Endothelial cell of umbilical vein (primary cell): ENCODE measurements around the gene DUSP28. TPM values are rescaled to one million over a fixed set of nuclear protein-coding genes. Genes with fewer than 3 reads are reported as not detected.

Experiments used
- BruUV-seq: library from RNA; stranded (reverse); fragments of 400-500 nt; replicated peaks from 2 replicates; lab custom pipeline; 2021; lab: Mats Ljungman, UMichigan
- CTCF ChIA-PET: fragments of 300-600, 350-600 bp; sonication (Branson Sonifier 250); formaldehyde crosslinking; loops from one replicate; lab custom pipeline; 2021; ENCODE audit warnings: antibody characterized with exemption, inconsistent platforms; lab: Charles Lee
- POLR2A ChIA-PET: fragments of 300-600, 350-600 bp; sonication (Branson Sonifier 250); formaldehyde crosslinking; loops from one replicate; lab custom pipeline; 2021; ENCODE audit warnings: antibody characterized with exemption, inconsistent platforms; lab: Charles Lee
- DNase-seq: peaks from one replicate; pipeline ENCODE4 v3.0.0-alpha.2; 2011; ENCODE audit warnings: low read depth, low spot score
- FAIRE-seq: peaks from 2 replicates; lab custom pipeline; 2011; peaks lifted over from hg19 to GRCh38; lab: Jason Lieb, UNC
- H2AFZ ChIP-seq: 2 replicates; pipeline ENCODE4 v1.6.0; 2012; ENCODE audit warnings: low read depth, low read length, control low read depth, inconsistent platforms
- H3K27ac ChIP-seq: 2 replicates; pipeline ENCODE4 v1.5.1; 2011; ENCODE audit warnings: low read depth, mild to moderate bottlenecking, control low read depth, low read length, moderate library complexity; ENCODE audit not compliant: insufficient read depth
- H3K27me3 ChIP-seq, 2 experiments: 2 replicates each; pipeline versions ENCODE4 v1.6.0 to v1.6.1; 2011; ENCODE audit warnings: low read length in 2 of 2, mixed read lengths in 1 of 2; ENCODE audit not compliant: control insufficient read depth in 2 of 2, insufficient read depth in 2 of 2
- H3K36me3 ChIP-seq, 2 experiments: 2 replicates in 1 of 2; 3 replicates in 1 of 2; pipeline ENCODE4 v1.5.1; 2011; ENCODE audit warnings: low read length in 2 of 2, mild to moderate bottlenecking in 1 of 2, moderate library complexity in 1 of 2; ENCODE audit not compliant: control insufficient read depth in 2 of 2, insufficient read depth in 2 of 2; ENCODE audit errors: extremely low read depth in 1 of 2
- H3K4me1 ChIP-seq: 3 replicates; pipeline ENCODE4 v1.5.1; 2011; ENCODE audit warnings: mild to moderate bottlenecking, low read length; ENCODE audit not compliant: control insufficient read depth, insufficient read depth; ENCODE audit errors: extremely low read depth
- H3K4me2 ChIP-seq: 2 replicates; pipeline ENCODE4 v1.6.1; 2011; ENCODE audit warnings: low read length, control low read depth, mixed read lengths; ENCODE audit not compliant: insufficient read depth
- H3K4me3 ChIP-seq, 3 experiments: fragments of 200-600 bp in 1 of 3; sonication (generic), shearing (Covaris generic) in 1 of 3; replicated peaks in 1 of 3; 2 replicates each; pipeline ENCODE4 v1.5.1; 2011 to 2016; ENCODE audit warnings: control low read depth in 3 of 3, low read length in 3 of 3, mild to moderate bottlenecking in 2 of 3, inconsistent platforms in 1 of 3, low read depth in 1 of 3, moderate library complexity in 1 of 3; ENCODE audit not compliant: insufficient read depth in 1 of 3
- H3K79me2 ChIP-seq: 2 replicates; pipeline ENCODE4 v1.6.0; 2012; ENCODE audit warnings: low read length, inconsistent platforms; ENCODE audit not compliant: control insufficient read depth, insufficient read depth
- H3K9ac ChIP-seq: replicated peaks from 2 replicates; pipeline ENCODE3; 2011; ENCODE audit warnings: low read length, control low read depth; ENCODE audit not compliant: insufficient read depth; ENCODE audit errors: extremely low read depth
- H3K9me1 ChIP-seq: replicated peaks from 3 replicates; pipeline ENCODE4 v1.6.0; 2011; ENCODE audit warnings: mild to moderate bottlenecking, low read length; ENCODE audit not compliant: control insufficient read depth, insufficient read depth; ENCODE audit errors: extremely low read depth
- H3K9me3 ChIP-seq: replicated peaks from 2 replicates; pipeline ENCODE4 v1.5.1; 2012; ENCODE audit warnings: low read length, inconsistent platforms; ENCODE audit not compliant: control insufficient read depth, insufficient read depth
- H4K20me1 ChIP-seq: replicated peaks from 2 replicates; pipeline ENCODE3; 2011; ENCODE audit warnings: mild to moderate bottlenecking, low read length; ENCODE audit not compliant: control insufficient read depth, insufficient read depth; ENCODE audit errors: extremely low read depth
- EZH2 ChIP-seq: IDR thresholded peaks from 2 replicates; pipeline ENCODE4 v1.6.1; 2012; ENCODE audit warnings: borderline replicate concordance, low read depth, mild to moderate bottlenecking, moderate library complexity, low read length, inconsistent platforms; ENCODE audit not compliant: severe bottlenecking
- FOS ChIP-seq: IDR thresholded peaks from 2 replicates; pipeline ENCODE4 v1.6.1; 2011; ENCODE audit warnings: mild to moderate bottlenecking, low read length, moderate library complexity, borderline replicate concordance; ENCODE audit not compliant: insufficient read depth
- GATA2 ChIP-seq: IDR thresholded peaks from 2 replicates; pipeline ENCODE4 v1.7.0; 2011; ENCODE audit warnings: low read depth, mild to moderate bottlenecking, moderate library complexity, mixed read lengths, low read length; ENCODE audit not compliant: insufficient read length, insufficient read depth
- JUN ChIP-seq: IDR thresholded peaks from 2 replicates; pipeline ENCODE4 v1.6.1; 2011; ENCODE audit warnings: borderline replicate concordance, low read depth; ENCODE audit not compliant: insufficient read length, insufficient read depth
- MYC ChIP-seq: IDR thresholded peaks from one replicate; pipeline ENCODE4 v1.6.1; 2011; ENCODE audit warnings: mild to moderate bottlenecking, low read depth, low read length
- POLR2AphosphoS5 ChIP-seq: IDR thresholded peaks from 2 replicates; pipeline ENCODE4 v1.6.1; 2012; ENCODE audit warnings: low read depth, mild to moderate bottlenecking, control low read depth, low read length, moderate library complexity; ENCODE audit not compliant: insufficient read depth
- dilution Hi-C: fragments of 300-500 bp; cut with MboI; formaldehyde crosslinking; loops from one replicate; pipeline ENCODE4 v1.15.0; 2019; ENCODE audit warnings: low sequenced_read_pairs; ENCODE audit not compliant: extremely low pct_ligation_motif_present
- intact Hi-C: fragments of 100-400 bp; cut with micrococcal nuclease; formaldehyde crosslinking; loops from one replicate; pipeline ENCODE4 v1.10.0; 2022
- polyA plus RNA-seq, 4 experiments: library from polyadenylated mRNA; depleted of rRNA in 3 of 4; stranded (reverse) in 3 of 4; unstranded in 1 of 4; fragments of >200 nt; gene quantifications; 2 replicates each; pipeline versions ENCODE4 v1.2.1 to v1.2.3, GENCODE V29; 2011 to 2012; ENCODE audit warnings: missing spikeins in 1 of 4
- total RNA-seq: library from RNA; stranded (reverse); gene quantifications from 2 replicates; pipeline ENCODE4 v1.2.3, GENCODE V29; 2021
- TF ChIP-seq, protein P1 (sequence below), 2 donors: IDR thresholded peaks; 1 replicate in 1 of 2; 2 replicates in 1 of 2; pipeline ENCODE4 v1.5.1; 2011; ENCODE audit warnings: low read length in 2 of 2, mild to moderate bottlenecking in 2 of 2, moderate library complexity in 2 of 2, control low read depth in 1 of 2, inconsistent platforms in 1 of 2, low read depth in 1 of 2; ENCODE audit not compliant: insufficient read depth in 1 of 2; ENCODE audit errors: extremely low read depth in 1 of 2
- TF ChIP-seq, protein P2 (sequence below): IDR thresholded peaks from 2 replicates; pipeline ENCODE4 v1.6.1; 2011; ENCODE audit not compliant: insufficient read depth, insufficient read length

Gene DUSP28
- total and polyA plus RNA-seq, 2 donors (not counting 3 experiments of a cell fraction or from before 2014, with no cell fraction given), result 2.2 to 4.3 TPM

DNA sequence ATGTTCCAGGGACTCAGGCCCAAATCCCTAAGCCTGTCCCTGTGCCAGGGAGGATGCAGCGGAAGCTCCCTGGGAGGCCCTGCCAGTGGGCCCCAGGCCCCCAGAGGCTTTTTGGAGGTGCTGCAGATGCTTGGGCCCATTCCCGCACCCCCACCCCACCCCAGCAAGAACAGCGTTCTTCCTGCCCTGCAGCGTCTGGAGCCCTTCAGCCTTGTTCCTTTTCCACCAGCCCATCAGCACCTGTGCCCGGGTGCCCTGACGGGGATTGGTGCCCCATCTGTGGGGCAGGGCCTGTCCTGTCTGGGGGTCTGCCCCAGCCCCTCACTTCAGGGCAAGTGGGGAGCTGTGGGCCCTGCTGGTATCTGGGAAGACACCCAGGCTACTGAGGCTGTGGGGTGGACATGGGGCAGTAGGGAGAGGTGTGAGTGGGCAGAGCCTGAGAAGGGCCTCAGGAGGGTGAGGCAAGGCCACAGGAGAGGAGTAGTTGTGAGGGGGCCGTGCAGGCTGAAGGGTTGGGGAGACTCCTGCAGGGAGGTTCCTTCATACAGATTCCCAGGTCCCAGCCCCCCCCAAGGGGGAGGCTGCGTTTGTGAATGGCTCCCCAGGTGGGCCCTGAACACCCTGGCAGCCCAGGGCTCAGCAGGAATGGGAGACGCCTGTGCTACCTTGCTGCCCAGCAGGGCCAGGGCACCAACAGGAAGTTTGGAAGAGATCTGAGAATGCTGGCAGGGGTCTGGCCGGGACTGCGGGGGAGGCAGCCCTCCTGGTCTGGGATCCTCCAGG is 10.6 kb downstream of the DUSP28 start:
- Histone ChIP-seq H3K27me3 (no peaks in the 10 kb centered on the region), H3K27ac (no peak overlapping the region), H2AFZ (no peak overlapping the region), H3K9me3 (no peaks in the 10 kb centered on the region), H3K36me3 (peaks cover 0 to 12% of the 10 kb centered on the region in 2 experiments), H3K9me1 (no peaks in the 10 kb centered on the region), H3K4me1 (peaks cover 25% of the 10 kb centered on the region), H3K9ac (no peak overlapping the region), H3K79me2 (peaks cover 20% of the 10 kb centered on the region), H3K4me2 (no peak overlapping the region), H4K20me1 (no peaks in the 10 kb centered on the region), H3K4me3 (no peak overlapping the region)
- dilution Hi-C loops, result no loop called here
- intact Hi-C loops, result no loop called here
- DNase-seq (no peak), FAIRE-seq (no peak)
- TF ChIP-seq JUN, result no peak
- no peak for TF ChIP-seq POLR2AphosphoS5
- no peak for TF ChIP-seq FOS
- TF ChIP-seq MYC, result no peak
- TF ChIP-seq GATA2, result no peak
- TF ChIP-seq, protein P1, sequence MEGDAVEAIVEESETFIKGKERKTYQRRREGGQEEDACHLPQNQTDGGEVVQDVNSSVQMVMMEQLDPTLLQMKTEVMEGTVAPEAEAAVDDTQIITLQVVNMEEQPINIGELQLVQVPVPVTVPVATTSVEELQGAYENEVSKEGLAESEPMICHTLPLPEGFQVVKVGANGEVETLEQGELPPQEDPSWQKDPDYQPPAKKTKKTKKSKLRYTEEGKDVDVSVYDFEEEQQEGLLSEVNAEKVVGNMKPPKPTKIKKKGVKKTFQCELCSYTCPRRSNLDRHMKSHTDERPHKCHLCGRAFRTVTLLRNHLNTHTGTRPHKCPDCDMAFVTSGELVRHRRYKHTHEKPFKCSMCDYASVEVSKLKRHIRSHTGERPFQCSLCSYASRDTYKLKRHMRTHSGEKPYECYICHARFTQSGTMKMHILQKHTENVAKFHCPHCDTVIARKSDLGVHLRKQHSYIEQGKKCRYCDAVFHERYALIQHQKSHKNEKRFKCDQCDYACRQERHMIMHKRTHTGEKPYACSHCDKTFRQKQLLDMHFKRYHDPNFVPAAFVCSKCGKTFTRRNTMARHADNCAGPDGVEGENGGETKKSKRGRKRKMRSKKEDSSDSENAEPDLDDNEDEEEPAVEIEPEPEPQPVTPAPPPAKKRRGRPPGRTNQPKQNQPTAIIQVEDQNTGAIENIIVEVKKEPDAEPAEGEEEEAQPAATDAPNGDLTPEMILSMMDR (IDR thresholded peaks at IDR 0.05; ENCODE audit: extremely low read depth in 1 of 2, insufficient read depth in 1 of 2, low read depth in 1 of 2, low read length in 2 of 2), result no peak
- TF ChIP-seq EZH2, result no peak
- TF ChIP-seq, protein P2, sequence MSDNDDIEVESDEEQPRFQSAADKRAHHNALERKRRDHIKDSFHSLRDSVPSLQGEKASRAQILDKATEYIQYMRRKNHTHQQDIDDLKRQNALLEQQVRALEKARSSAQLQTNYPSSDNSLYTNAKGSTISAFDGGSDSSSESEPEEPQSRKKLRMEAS, result no peak
- BruUV-seq, result no TSS peak
- ChIA-PET CTCF (no interaction called here), POLR2A (no interaction called here)
